ENCODE data around the gene ATAD3A.

- TF ChIP-seq POLR2AphosphoS5 (IDR thresholded peaks at IDR 0.05): no peak
- no peak for TF ChIP-seq CTCF (IDR thresholded peaks at IDR 0.05)
- no peak for TF ChIP-seq EP300 (IDR thresholded peaks at IDR 0.05)
- no peak for TF ChIP-seq POLR2A (IDR thresholded peaks at IDR 0.05; ENCODE audit: low read depth)
These were observed 32.6 kb downstream of the ATAD3A start for GRCh38 chr1:1544544-1544943.

All from esophagus muscularis mucosa (tissue), 4 donors.